ENCODE data around the gene F2R.

Gene F2R

GRCh38 chr5:76690704-76691466, 25.0 kb upstream of the F2R start:
- no peak for DNase-seq (ENCODE audit: low spot score)

- no peak for DNase-seq (ENCODE audit: low spot score)
Measured at GRCh38 chr5:76691467-76692273, 24.3 kb upstream of the F2R start.

- no peak for DNase-seq (ENCODE audit: low spot score)
Measured at GRCh38 chr5:76692274-76692540, 23.7 kb upstream of the F2R start.

- no peak for DNase-seq (ENCODE audit: low spot score)
Measured at GRCh38 chr5:76692651-76693050, 23.3 kb upstream of the F2R start.

GRCh38 chr5:76693141-76693540, 22.8 kb upstream of the F2R start:
- DNase-seq (ENCODE audit: low spot score) = no peak

GRCh38 chr5:76694317-76694716, 21.6 kb upstream of the F2R start:
- no peak for DNase-seq (ENCODE audit: low spot score)

- DNase-seq (ENCODE audit: low spot score) = no peak
Measured at GRCh38 chr5:76695346-76695745, 20.6 kb upstream of the F2R start.

GRCh38 chr5:76696251-76696650, 19.7 kb upstream of the F2R start:
- no peak for DNase-seq (ENCODE audit: low spot score)

- no peak for DNase-seq (ENCODE audit: low spot score)
Measured at GRCh38 chr5:76697670-76698069, 18.3 kb upstream of the F2R start.

GRCh38 chr5:76700571-76700970, 15.4 kb upstream of the F2R start:
- DNase-seq (ENCODE audit: low spot score) = no peak

GRCh38 chr5:76701298-76701697, 14.6 kb upstream of the F2R start:
- DNase-seq (ENCODE audit: low spot score) = no peak

- no peak for DNase-seq (ENCODE audit: low spot score)
Measured at GRCh38 chr5:76703707-76704106, 12.2 kb upstream of the F2R start.

- DNase-seq (ENCODE audit: low spot score) = no peak
Measured at GRCh38 chr5:76704131-76704663, 11.7 kb upstream of the F2R start.

GRCh38 chr5:76705574-76705973, 10.4 kb upstream of the F2R start:
- DNase-seq (ENCODE audit: low spot score) = no peak

- no peak for DNase-seq (ENCODE audit: low spot score)
Measured at GRCh38 chr5:76709762-76710161, 6.2 kb upstream of the F2R start.

- DNase-seq (ENCODE audit: low spot score) = no peak
Measured at GRCh38 chr5:76710991-76711390, 4.9 kb upstream of the F2R start.

GRCh38 chr5:76714751-76715485, 1.0 kb upstream of the F2R start:
- DNase-seq (ENCODE audit: low spot score) = no peak

- no peak for DNase-seq (ENCODE audit: low spot score)
Measured at GRCh38 chr5:76715486-76715735, 515 bp upstream of the F2R start.

GRCh38 chr5:76716456-76717157, 681 bp downstream of the F2R start:
- DNase-seq (ENCODE audit: low spot score) = no peak

GRCh38 chr5:76717222-76718083, 1.5 kb downstream of the F2R start:
- DNase-seq (ENCODE audit: low spot score) = no peak

GRCh38 chr5:76718381-76718832, 2.5 kb downstream of the F2R start:
- no peak for DNase-seq (ENCODE audit: low spot score)

Data from globus pallidus (tissue), 1 donor.